ENCODE data around the gene CREB3L1. TPM values are rescaled to one million over a fixed set of nuclear protein-coding genes. Genes with fewer than 3 reads are reported as not detected.
A peak's percentile ranks its signal among the peaks of the same experiment; 100 is the strongest.

Gene CREB3L1
- total RNA-seq, 2 donors from 2014 or later: 8.8 to 9.9 TPM

DNA sequence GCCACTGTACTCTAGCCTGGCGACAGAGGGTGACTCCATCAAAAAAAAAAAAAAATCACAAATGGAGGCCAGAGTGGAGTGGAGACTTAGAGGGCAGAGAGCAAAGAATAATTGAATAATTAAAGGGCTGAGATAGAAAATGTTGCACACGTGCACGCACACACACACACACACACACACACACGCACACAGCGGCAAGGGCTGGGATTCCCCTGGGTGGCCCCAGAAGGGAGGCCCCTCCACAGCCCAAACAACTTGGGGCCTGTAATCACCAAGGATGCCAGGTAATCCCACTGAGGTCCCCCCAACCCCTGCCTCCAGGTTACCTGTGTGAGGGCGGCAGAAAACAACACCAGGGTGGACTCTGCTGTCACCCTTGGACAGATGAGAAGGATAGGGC is 57.8 kb downstream of the CREB3L1 start:
- DNase-seq: no peak
- Histone ChIP-seq H3K36me3 (ENCODE audit: control insufficient read depth, insufficient read depth, low read length) (no peaks in the 10 kb centered on the region), H3K9me3 (ENCODE audit: control insufficient read depth, low read length) (no peaks in the 10 kb centered on the region), H3K27ac (ENCODE audit: low read depth, low read length) (peak overlapping the region; percentile 67), H3K27me3 (ENCODE audit: control insufficient read depth, insufficient read depth, low read length, poor library complexity, severe bottlenecking) (peaks cover 66% of the 10 kb centered on the region), H3K4me3 (ENCODE audit: low read length) (no peak overlapping the region), H3K9ac (ENCODE audit: extremely low read depth, low read length, poor library complexity, severe bottlenecking) (no peak overlapping the region), H3K4me1 (ENCODE audit: control insufficient read depth, insufficient read depth, low read length) (peaks cover 15% of the 10 kb centered on the region)
- H3K27ac Mint-ChIP-seq: no peak overlapping the region
- H3K27me3 Mint-ChIP-seq (ENCODE audit: insufficient read depth): peaks cover 80% of the 10 kb centered on the region
- H3K4me3 Mint-ChIP-seq: no peak overlapping the region
- no peaks in the 10 kb centered on the region for H3K36me3 Mint-ChIP-seq (ENCODE audit: low read depth)
- peaks cover 35% of the 10 kb centered on the region for H3K4me1 Mint-ChIP-seq
- 93 to 100% methylated on average over 2 to 6 of the region's 6 CpGs for WGBS, 2 experiments (ENCODE audit: insufficient coverage in 1 of 2, insufficient read length in 1 of 2)
- no peak for TF ChIP-seq CTCF (conservative IDR thresholded peaks at IDR 0.05)
- H3K9me3 Mint-ChIP-seq: no peaks in the 10 kb centered on the region

DNA sequence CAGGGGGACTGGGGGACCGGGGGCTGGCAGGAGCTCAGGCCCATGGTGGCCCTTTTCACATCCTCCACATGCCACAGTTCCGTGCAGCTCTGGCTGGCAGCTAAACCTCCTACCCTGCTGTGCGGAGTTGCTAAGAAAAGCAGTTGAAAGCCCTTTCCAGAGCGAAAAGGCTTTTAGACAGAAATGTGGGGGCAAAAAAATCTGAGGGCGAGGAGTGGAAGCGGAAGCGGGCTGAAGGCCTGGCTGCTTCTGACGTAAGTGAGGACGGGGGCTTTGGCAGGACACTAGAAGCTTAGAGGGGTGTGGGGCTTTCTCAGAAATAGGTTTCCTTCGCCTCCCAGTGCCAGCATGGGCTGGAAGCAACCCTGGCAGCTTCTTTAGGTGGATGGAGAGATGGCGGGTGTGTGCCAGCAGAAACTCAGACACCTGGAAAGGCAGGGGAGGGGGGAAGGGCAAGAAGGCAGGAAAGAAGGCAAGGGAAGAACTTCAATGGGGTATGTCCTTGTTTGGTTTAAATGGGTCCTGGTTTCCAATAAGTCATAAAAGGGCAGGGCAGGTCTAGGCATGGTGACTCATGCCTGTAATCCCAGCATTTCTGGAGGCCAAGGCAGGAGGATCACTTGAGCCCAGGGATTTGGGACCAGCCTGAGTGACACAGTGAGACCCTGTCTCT is 58.6 kb downstream of the CREB3L1 start:
- peak overlapping the region; percentile 67 for H3K27ac ChIP-seq (ENCODE audit: low read depth, low read length)
- Mint-ChIP-seq H3K9me3 (no peaks in the 10 kb centered on the region), H3K27me3 (ENCODE audit: insufficient read depth) (peaks cover 77% of the 10 kb centered on the region), H3K36me3 (ENCODE audit: low read depth) (no peaks in the 10 kb centered on the region), H3K4me1 (peaks cover 27% of the 10 kb centered on the region), H3K27ac (no peak overlapping the region), H3K4me3 (no peak overlapping the region)
- peaks cover 58% of the 10 kb centered on the region for H3K27me3 ChIP-seq (ENCODE audit: control insufficient read depth, insufficient read depth, low read length, poor library complexity, severe bottlenecking)
- no peaks in the 10 kb centered on the region for H3K9me3 ChIP-seq (ENCODE audit: control insufficient read depth, low read length)
- H3K4me3 ChIP-seq (ENCODE audit: low read length): no peak overlapping the region
- no peaks in the 10 kb centered on the region for H3K36me3 ChIP-seq (ENCODE audit: control insufficient read depth, insufficient read depth, low read length)
- no peak for TF ChIP-seq CTCF (conservative IDR thresholded peaks at IDR 0.05)
- peaks cover 9% of the 10 kb centered on the region for H3K4me1 ChIP-seq (ENCODE audit: control insufficient read depth, insufficient read depth, low read length)
- peak; percentile 55 for DNase-seq
- no peak overlapping the region for H3K9ac ChIP-seq (ENCODE audit: extremely low read depth, low read length, poor library complexity, severe bottlenecking)
- WGBS, 2 experiments (ENCODE audit: insufficient coverage in 1 of 2, insufficient read length in 1 of 2): 68 to 80% methylated on average over 9 to 11 of the region's 11 CpGs

DNA sequence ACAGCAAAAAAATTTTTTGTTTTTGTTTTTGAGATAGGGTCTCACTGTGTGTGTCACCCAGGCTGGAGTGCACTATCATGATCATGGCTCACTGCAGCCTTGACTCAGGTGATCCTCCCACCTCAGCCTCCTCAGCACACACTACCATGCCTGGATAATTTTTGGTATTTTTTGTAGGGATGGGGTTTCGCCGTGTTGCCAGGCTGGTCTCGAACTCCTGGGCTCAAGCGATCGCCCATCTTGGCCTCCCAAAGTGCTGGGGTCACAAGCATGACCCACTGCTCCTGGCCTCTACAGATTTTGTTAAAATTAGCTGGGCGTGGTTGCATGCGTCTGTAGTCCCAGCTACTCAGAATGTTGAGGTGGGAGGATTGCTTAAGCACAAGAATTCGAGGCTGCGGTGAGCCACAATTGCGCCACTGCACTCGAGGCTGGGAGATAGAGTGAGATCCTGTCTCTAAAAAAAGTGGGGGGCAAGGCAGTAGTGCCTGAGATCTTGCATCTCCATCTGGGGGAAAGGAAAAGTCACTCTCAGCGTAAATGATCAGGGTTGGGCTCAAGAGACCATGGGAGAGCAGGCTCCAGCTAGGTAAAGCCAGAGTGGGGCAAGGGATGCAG is 59.2 kb downstream of the CREB3L1 start:
- no peak for DNase-seq
- no peak overlapping the region for H3K4me3 ChIP-seq (ENCODE audit: low read length)
- WGBS, 2 experiments (ENCODE audit: insufficient coverage in 1 of 2, insufficient read length in 1 of 2): 95 to 98% methylated on average over 12 of the region's 12 CpGs
- no peak for TF ChIP-seq CTCF (conservative IDR thresholded peaks at IDR 0.05)
- peaks cover 27% of the 10 kb centered on the region for H3K4me1 Mint-ChIP-seq
- no peaks in the 10 kb centered on the region for H3K36me3 Mint-ChIP-seq (ENCODE audit: low read depth)
- peaks cover 52% of the 10 kb centered on the region for H3K27me3 ChIP-seq (ENCODE audit: control insufficient read depth, insufficient read depth, low read length, poor library complexity, severe bottlenecking)
- H3K36me3 ChIP-seq (ENCODE audit: control insufficient read depth, insufficient read depth, low read length): no peaks in the 10 kb centered on the region
- no peaks in the 10 kb centered on the region for H3K9me3 Mint-ChIP-seq
- no peak overlapping the region for H3K27ac Mint-ChIP-seq
- H3K9ac ChIP-seq (ENCODE audit: extremely low read depth, low read length, poor library complexity, severe bottlenecking): no peak overlapping the region
- H3K27me3 Mint-ChIP-seq (ENCODE audit: insufficient read depth): peaks cover 74% of the 10 kb centered on the region
- H3K4me1 ChIP-seq (ENCODE audit: control insufficient read depth, insufficient read depth, low read length): peaks cover 9% of the 10 kb centered on the region
- no peak overlapping the region for H3K27ac ChIP-seq (ENCODE audit: low read depth, low read length)
- no peak overlapping the region for H3K4me3 Mint-ChIP-seq
- no peaks in the 10 kb centered on the region for H3K9me3 ChIP-seq (ENCODE audit: control insufficient read depth, low read length)

All from endodermal cell (in vitro differentiated cells).